ENCODE measurements around the gene CYREN. TPM values are rescaled to one million over a fixed set of nuclear protein-coding genes. Genes with fewer than 3 reads are reported as not detected.

Gene CYREN
- total and polyA plus RNA-seq, 9 of the 15 experiments (the other 6 are each of a cell fraction or from before 2014, with no cell fraction given) = 13.9 to 108 (median 88.8) TPM

- TF ChIP-seq JUN (IDR thresholded peaks at IDR 0.05; ENCODE audit: borderline replicate concordance, low read depth, low read length) (no peak), JUN (CRISPR knock-in tag; IDR thresholded peaks at IDR 0.05; ENCODE audit: borderline replicate concordance) (no peak), NFE2 (IDR thresholded peaks at IDR 0.05; ENCODE audit: low read depth) (peak; percentile 84), CREB1 (IDR thresholded peaks at IDR 0.05) (no peak), CREB1 (CRISPR knock-in tag; IDR thresholded peaks at IDR 0.05) (no peak), CHCHD3 (CRISPR knock-in tag; IDR thresholded peaks at IDR 0.05) (no peak), ZNF253 (CRISPR knock-in tag; conservative IDR thresholded peaks at IDR 0.05) (no peak), GTF2F1 (IDR thresholded peaks at IDR 0.05; ENCODE audit: low read depth, low read length) (no peak), ZC3H4 (CRISPR knock-in tag; IDR thresholded peaks at IDR 0.05; ENCODE audit: borderline replicate concordance) (no peak), ZBTB9 (CRISPR knock-in tag; IDR thresholded peaks at IDR 0.05) (no peak), ELF2 (CRISPR knock-in tag; IDR thresholded peaks at IDR 0.05) (no peak), TFAP4 (CRISPR knock-in tag; IDR thresholded peaks at IDR 0.05; ENCODE audit: borderline replicate concordance) (peak; percentile 48; the same call in 1 of the 2 replicates), GTF2A2 (tag; IDR thresholded peaks at IDR 0.05) (no peak), GATAD2A (IDR thresholded peaks at IDR 0.05) (no peak), WHSC1 (IDR thresholded peaks at IDR 0.05; ENCODE audit: low read length) (no peak), KAT7 (CRISPR knock-in tag; IDR thresholded peaks at IDR 0.05; ENCODE audit: borderline replicate concordance) (no peak), THAP12 (CRISPR knock-in tag; IDR thresholded peaks at IDR 0.05) (0 out of 2 replicates have a peak, but pooled peaks have one; percentile 28), MYBL2 (IDR thresholded peaks at IDR 0.05; ENCODE audit: low read depth) (no peak), MYBL2 (CRISPR knock-in tag; IDR thresholded peaks at IDR 0.05; ENCODE audit: borderline replicate concordance) (no peak), CCAR2 (IDR thresholded peaks at IDR 0.05; ENCODE audit: low read depth, low read length) (no peak), ETS1 (conservative IDR thresholded peaks at IDR 0.05; ENCODE audit: control insufficient read depth, low read depth, low read length) (no peak), SMAD3 (CRISPR knock-in tag; conservative IDR thresholded peaks at IDR 0.05) (no peak), E2F1 (CRISPR knock-in tag; IDR thresholded peaks at IDR 0.05) (no peak)
Observed at GRCh38 chr7:135169141-135169963, 1.2 kb downstream of the CYREN start (continued).
